CD4-positive, alpha-beta T cell treated with Interleukin-1 beta for 1 hour (primary cell): ENCODE data around the gene CDH4.
"Not testable (repeated sequence)": the region's sequence is repeated elsewhere in the genome, so short reads cannot be mapped to it uniquely, and the experiment has no call there.

Experiments used
- DNase-seq, 2 donors: peaks; one replicate each; pipeline ENCODE4 v3.0.0-alpha.2; 2020 to 2022

Gene CDH4

GRCh38 chr20:61443443-61444126, 191.5 kb downstream of the CDH4 start:
- no peak for DNase-seq

GRCh38 chr20:61444637-61445036, 192.6 kb downstream of the CDH4 start:
- DNase-seq: no peak

- DNase-seq: no peak
Measured at GRCh38 chr20:61445138-61445537, 193.1 kb downstream of the CDH4 start.

GRCh38 chr20:61445741-61446140, 193.7 kb downstream of the CDH4 start:
- no peak for DNase-seq

- DNase-seq: no peak
Measured at GRCh38 chr20:61447952-61448351, 195.9 kb downstream of the CDH4 start.

- no peak for DNase-seq
Measured at GRCh38 chr20:61448386-61448785, 196.3 kb downstream of the CDH4 start.

- no peak for DNase-seq
Measured at GRCh38 chr20:61449057-61449609, 197.1 kb downstream of the CDH4 start.

GRCh38 chr20:61449916-61450315, 197.9 kb downstream of the CDH4 start:
- no peak for DNase-seq

- DNase-seq: no peak
Measured at GRCh38 chr20:61450549-61450948, 198.5 kb downstream of the CDH4 start.

- no peak for DNase-seq
Measured at GRCh38 chr20:61451009-61451408, 198.9 kb downstream of the CDH4 start.

- no peak for DNase-seq
Measured at GRCh38 chr20:61451953-61452352, 199.9 kb downstream of the CDH4 start.

GRCh38 chr20:61453219-61453618, 201.2 kb downstream of the CDH4 start:
- no peak for DNase-seq

- DNase-seq: not testable (repeated sequence)
Measured at GRCh38 chr20:61453623-61454022, 201.6 kb downstream of the CDH4 start.

GRCh38 chr20:61454053-61454452, 202.0 kb downstream of the CDH4 start:
- no peak for DNase-seq

GRCh38 chr20:61455508-61456215, 203.6 kb downstream of the CDH4 start:
- DNase-seq: no peak

GRCh38 chr20:61457725-61458124, 205.7 kb downstream of the CDH4 start:
- no peak for DNase-seq

- DNase-seq: no peak
Measured at GRCh38 chr20:61458146-61458746, 206.2 kb downstream of the CDH4 start.

- DNase-seq: no peak
Measured at GRCh38 chr20:61459266-61459665, 207.2 kb downstream of the CDH4 start.

GRCh38 chr20:61459705-61460104, 207.6 kb downstream of the CDH4 start:
- DNase-seq: no peak

- no peak for DNase-seq
Measured at GRCh38 chr20:61460261-61461052, 208.4 kb downstream of the CDH4 start.

- DNase-seq: no peak
Measured at GRCh38 chr20:61461461-61461860, 209.4 kb downstream of the CDH4 start.

- no peak for DNase-seq
Measured at GRCh38 chr20:61464307-61465303, 212.5 kb downstream of the CDH4 start.
